Activated CD4-positive, alpha-beta T cell treated with anti-CD3 and anti-CD28 coated beads for 24 hours (primary cell): ENCODE measurements around the gene EFS.
A peak's percentile ranks its signal among the peaks of the same experiment; 100 is the strongest.
"Not testable (repeated sequence)": the region's sequence is repeated elsewhere in the genome, so short reads cannot be mapped to it uniquely, and the experiment has no call there.

ENCODE experiments used
- DNase-seq, 2 donors: peaks; one replicate each; pipeline ENCODE4 v3.0.0-alpha.2; 2020; ENCODE audit warnings: low read depth in 2 of 2

EFS gene

GRCh38 chr14:23327947-23328744 lies 36.8 kb downstream of the EFS start:
- DNase-seq = peak; percentile 48 to 52

- no peak for DNase-seq
Measured at GRCh38 chr14:23326491-23327332, 38.3 kb downstream of the EFS start.

GRCh38 chr14:23325746-23326145 lies 39.2 kb downstream of the EFS start:
- DNase-seq = not testable (repeated sequence)

GRCh38 chr14:23324993-23325392 lies 40.0 kb downstream of the EFS start:
- DNase-seq = no peak

GRCh38 chr14:23324455-23324846 lies 40.5 kb downstream of the EFS start:
- no peak for DNase-seq

GRCh38 chr14:23323838-23324454 lies 41.0 kb downstream of the EFS start:
- DNase-seq = no peak

- DNase-seq = no peak
Measured at GRCh38 chr14:23322568-23323517, 42.1 kb downstream of the EFS start.

GRCh38 chr14:23321572-23322547 lies 43.1 kb downstream of the EFS start:
- DNase-seq = peak; percentile 31 to 35

- DNase-seq = peak; percentile 90 to 91
Measured at GRCh38 chr14:23320584-23321571, 44.1 kb downstream of the EFS start, which contains the start of gene PABPN1. Gene PABPN1, plus strand, starts transcription at chr14:23321457. Its CDS starts 13 bp downstream, at chr14:23321470.

GRCh38 chr14:23319746-23320583 lies 45.0 kb downstream of the EFS start:
- DNase-seq = no peak

GRCh38 chr14:23316300-23316699 lies 48.7 kb downstream of the EFS start:
- no peak for DNase-seq

GRCh38 chr14:23310546-23310945 lies 54.4 kb downstream of the EFS start:
- no peak for DNase-seq

GRCh38 chr14:23308721-23309445 lies 56.1 kb downstream of the EFS start:
- DNase-seq = no peak

- no peak for DNase-seq
Measured at GRCh38 chr14:23307687-23308644, 57.0 kb downstream of the EFS start.

GRCh38 chr14:23307146-23307530 lies 57.8 kb downstream of the EFS start:
- DNase-seq = no peak
